ENCODE measurements around the gene MORN1.
"Not testable (repeated sequence)": the region's sequence is repeated elsewhere in the genome, so short reads cannot be mapped to it uniquely, and the experiment has no call there.

MORN1 gene

GRCh38 chr1:2391041-2391930 lies at the start of gene MORN1, which contains the start of gene RER1:
TSS of gene MORN1 (minus strand) at chr1:2391554. CDS start at chr1:2391533, 21 bp downstream.
TSS of gene RER1 (plus strand) at chr1:2391841. CDS start at chr1:2395791, 3,950 bp downstream.
- no peak for TF ChIP-seq GATA1 (IDR thresholded peaks at IDR 0.05; ENCODE audit: low read depth, low read length)
- peak; percentile 85 for TF ChIP-seq POLR2A (IDR thresholded peaks at IDR 0.05; ENCODE audit: low read length)
- DNase-seq: peak; percentile 99 to 100

GRCh38 chr1:2440346-2440745 lies 49.0 kb upstream of the MORN1 start:
- DNase-seq: not testable (repeated sequence)

- TF ChIP-seq GATA1 (IDR thresholded peaks at IDR 0.05; ENCODE audit: low read depth, low read length) (no peak), POLR2A (IDR thresholded peaks at IDR 0.05; ENCODE audit: low read length) (no peak)
- no peak for DNase-seq
Measured at GRCh38 chr1:2439369-2439768, 48.0 kb upstream of the MORN1 start.

- no peak for DNase-seq
- TF ChIP-seq POLR2A (IDR thresholded peaks at IDR 0.05; ENCODE audit: low read length) (no peak), GATA1 (IDR thresholded peaks at IDR 0.05; ENCODE audit: low read depth, low read length) (no peak)
Measured at GRCh38 chr1:2438641-2439040, 47.3 kb upstream of the MORN1 start.

- no peak for TF ChIP-seq POLR2A (IDR thresholded peaks at IDR 0.05; ENCODE audit: low read length)
- TF ChIP-seq GATA1 (IDR thresholded peaks at IDR 0.05; ENCODE audit: low read depth, low read length): no peak
- DNase-seq: no peak
Measured at GRCh38 chr1:2438038-2438437, 46.7 kb upstream of the MORN1 start.

- TF ChIP-seq POLR2A (IDR thresholded peaks at IDR 0.05; ENCODE audit: low read length) (no peak), GATA1 (IDR thresholded peaks at IDR 0.05; ENCODE audit: low read depth, low read length) (no peak)
- DNase-seq: no peak
Measured at GRCh38 chr1:2437617-2438016, 46.3 kb upstream of the MORN1 start.

GRCh38 chr1:2436876-2437275 lies 45.5 kb upstream of the MORN1 start:
- no peak for DNase-seq
- no peak for TF ChIP-seq POLR2A (IDR thresholded peaks at IDR 0.05; ENCODE audit: low read length)
- no peak for TF ChIP-seq GATA1 (IDR thresholded peaks at IDR 0.05; ENCODE audit: low read depth, low read length)

- DNase-seq: no peak
- TF ChIP-seq GATA1 (IDR thresholded peaks at IDR 0.05; ENCODE audit: low read depth, low read length) (no peak), POLR2A (IDR thresholded peaks at IDR 0.05; ENCODE audit: low read length) (no peak)
Measured at GRCh38 chr1:2435746-2436355, 44.5 kb upstream of the MORN1 start.

GRCh38 chr1:2435091-2435490 lies 43.7 kb upstream of the MORN1 start:
- TF ChIP-seq POLR2A (IDR thresholded peaks at IDR 0.05; ENCODE audit: low read length) (no peak), GATA1 (IDR thresholded peaks at IDR 0.05; ENCODE audit: low read depth, low read length) (no peak)
- DNase-seq: no peak

- DNase-seq: no peak
- TF ChIP-seq GATA1 (IDR thresholded peaks at IDR 0.05; ENCODE audit: low read depth, low read length) (no peak), POLR2A (IDR thresholded peaks at IDR 0.05; ENCODE audit: low read length) (no peak)
Measured at GRCh38 chr1:2433936-2434655, 42.7 kb upstream of the MORN1 start.

- DNase-seq: no peak
- TF ChIP-seq GATA1 (IDR thresholded peaks at IDR 0.05; ENCODE audit: low read depth, low read length): no peak
- no peak for TF ChIP-seq POLR2A (IDR thresholded peaks at IDR 0.05; ENCODE audit: low read length)
Measured at GRCh38 chr1:2433196-2433595, 41.8 kb upstream of the MORN1 start.

GRCh38 chr1:2432441-2432844 lies 41.1 kb upstream of the MORN1 start:
- DNase-seq: no peak
- TF ChIP-seq GATA1 (IDR thresholded peaks at IDR 0.05; ENCODE audit: low read depth, low read length): no peak
- no peak for TF ChIP-seq POLR2A (IDR thresholded peaks at IDR 0.05; ENCODE audit: low read length)

GRCh38 chr1:2431518-2431917 lies 40.2 kb upstream of the MORN1 start:
- DNase-seq: no peak
- no peak for TF ChIP-seq POLR2A (IDR thresholded peaks at IDR 0.05; ENCODE audit: low read length)
- TF ChIP-seq GATA1 (IDR thresholded peaks at IDR 0.05; ENCODE audit: low read depth, low read length): no peak

GRCh38 chr1:2431103-2431502 lies 39.7 kb upstream of the MORN1 start:
- DNase-seq: no peak
- TF ChIP-seq POLR2A (IDR thresholded peaks at IDR 0.05; ENCODE audit: low read length) (no peak), GATA1 (IDR thresholded peaks at IDR 0.05; ENCODE audit: low read depth, low read length) (no peak)

Data from erythroblast (primary cell).